ENCODE data around the gene LASP1NB.

Gene LASP1NB

DNA sequence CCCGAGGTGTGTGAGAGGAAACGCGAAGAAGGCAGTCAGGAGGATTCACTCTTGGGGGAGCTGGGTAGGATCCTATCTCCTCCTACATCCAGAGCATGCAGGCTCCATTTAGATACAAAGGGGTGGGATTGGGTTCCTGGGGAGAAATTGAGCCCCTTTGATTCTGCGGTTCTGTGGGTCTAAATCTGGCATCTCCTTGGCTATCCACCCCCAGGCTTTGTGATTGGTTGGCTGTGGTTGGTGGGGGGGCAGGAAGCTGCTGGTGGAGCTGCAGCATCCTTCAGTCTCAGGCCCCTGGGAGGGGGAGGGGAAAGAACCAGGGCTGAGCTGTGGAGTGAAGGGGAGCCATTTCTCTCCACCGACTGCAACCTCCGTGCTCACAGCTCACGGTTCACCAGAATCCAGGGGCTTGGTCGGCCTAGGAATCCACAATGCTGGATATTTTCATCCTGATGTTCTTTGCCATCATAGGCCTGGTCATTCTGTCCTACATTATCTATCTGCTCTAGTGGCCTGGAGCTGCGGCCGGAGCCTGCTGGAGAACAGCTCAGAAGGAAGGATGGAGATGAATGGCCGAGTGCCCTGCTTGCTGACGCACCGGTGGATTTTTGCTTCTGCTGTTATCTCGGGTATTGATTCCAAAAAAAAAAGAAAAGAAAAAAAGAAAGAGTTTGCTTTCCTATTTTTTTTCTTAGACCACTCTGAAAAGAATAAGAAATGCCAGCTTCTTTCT lies at the start of gene LASP1NB:
Gene LASP1NB, plus strand, starts transcription at position 352 of the 733 bp plus-strand sequence.
- peak within 1 kb of the TSS; percentile 69 for H3K4me3 Mint-ChIP-seq
- peaks cover 39 to 40% of the 10 kb centered on the region in 2 donors for H3K4me1 Mint-ChIP-seq (ENCODE audit: low read depth in 2 of 2)
- H3K27me3 Mint-ChIP-seq = no peaks in the 10 kb centered on the region
- no peak for DNase-seq (ENCODE audit: low spot score)
- H3K27ac Mint-ChIP-seq = peak within 1 kb of the TSS; percentile 68 to 81
- no peaks in the 10 kb centered on the region for H3K9me3 Mint-ChIP-seq
- no peaks in the 10 kb centered on the region for H3K36me3 Mint-ChIP-seq
- ATAC-seq = no peak

DNA sequence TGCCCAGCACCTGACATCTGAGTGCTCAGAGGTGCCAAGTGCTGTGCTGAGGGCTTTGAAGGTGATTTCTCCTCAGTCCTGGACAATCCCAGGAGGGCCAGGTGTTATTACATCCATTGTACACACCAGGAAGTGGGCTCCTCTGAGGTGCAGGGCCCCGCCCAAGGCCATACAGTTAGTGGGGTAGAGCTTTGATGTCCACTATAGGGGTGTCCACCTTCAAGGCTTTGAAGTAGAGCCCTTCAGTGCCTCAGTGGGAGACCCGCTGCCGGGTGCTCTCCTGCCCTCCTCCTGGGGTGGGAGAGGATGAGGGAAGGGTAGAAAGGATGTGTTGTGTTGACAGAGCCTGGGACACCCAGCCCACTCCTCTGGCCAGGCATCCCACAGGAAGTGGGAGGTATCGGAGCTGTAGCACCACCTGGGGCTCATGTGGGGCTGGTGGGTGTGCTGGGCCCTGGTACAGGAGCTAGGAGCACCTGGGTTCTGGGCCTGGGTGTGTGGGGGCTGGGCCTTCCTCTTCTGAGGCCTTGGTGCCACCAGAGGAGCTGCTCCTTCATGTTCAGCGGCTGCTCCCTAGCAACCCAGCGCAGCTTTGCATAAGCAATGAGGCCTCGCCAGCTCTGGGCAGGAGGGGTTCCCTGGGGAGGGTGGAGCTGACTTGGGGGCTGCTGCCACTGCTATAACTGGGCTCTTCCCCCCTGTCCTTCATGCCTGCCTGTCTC lies 48.1 kb upstream of the LASP1NB start:
- DNase-seq (ENCODE audit: low spot score) = no peak
- Mint-ChIP-seq H3K36me3 (peaks cover 8% of the 10 kb centered on the region), H3K27me3 (no peaks in the 10 kb centered on the region), H3K4me1 (ENCODE audit: low read depth in 2 of 2) (peaks cover 77 to 79% of the 10 kb centered on the region in 2 donors), H3K4me3 (peak overlapping the region; percentile 54), H3K27ac (peak overlapping the region; percentile 92 to 97), H3K9me3 (no peaks in the 10 kb centered on the region)
- ATAC-seq = peak in 1 of 2 donors; percentile 20

DNA sequence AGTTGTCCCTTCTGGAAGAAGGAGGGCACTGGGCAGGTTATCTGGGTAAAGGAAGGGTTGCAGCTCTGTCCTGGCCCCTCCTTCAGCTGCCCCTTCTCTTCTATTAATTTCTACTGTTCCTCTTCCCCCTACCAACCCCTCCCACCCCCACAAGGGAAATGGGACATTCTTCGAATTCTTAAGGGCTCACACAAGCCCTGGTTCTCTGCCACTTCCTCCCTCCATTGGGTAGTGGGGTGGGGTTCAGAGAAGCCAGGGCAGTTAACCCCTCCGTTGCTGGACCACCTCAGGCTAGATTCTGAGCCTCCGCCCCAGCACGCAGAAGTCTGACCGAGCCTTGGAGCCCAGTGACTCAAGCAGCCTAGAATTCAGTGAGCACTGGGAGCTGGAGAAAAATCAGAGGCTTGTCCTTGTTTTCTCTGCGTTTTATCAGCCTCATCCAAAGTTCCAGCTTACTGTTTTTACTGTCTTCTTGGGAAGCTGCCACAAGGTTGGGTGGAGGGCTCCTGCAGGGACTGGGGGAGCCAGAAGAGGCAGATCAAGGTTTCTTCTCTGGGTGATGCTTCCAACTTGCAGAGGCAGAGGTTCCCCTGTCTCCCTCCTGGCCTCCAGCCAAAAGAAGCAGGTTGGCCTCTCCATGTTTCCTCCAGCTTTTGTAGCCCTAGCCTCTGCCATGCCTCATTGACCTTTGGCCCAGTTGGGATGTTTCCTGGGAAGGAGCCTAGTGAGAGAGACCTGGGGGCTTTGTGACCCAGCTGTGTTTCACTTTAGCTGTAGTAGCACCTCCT lies 45.3 kb upstream of the LASP1NB start:
- Mint-ChIP-seq H3K27me3 (no peaks in the 10 kb centered on the region), H3K9me3 (no peaks in the 10 kb centered on the region), H3K4me3 (peak overlapping the region; percentile 68), H3K36me3 (peaks cover 8% of the 10 kb centered on the region), H3K4me1 (ENCODE audit: low read depth in 2 of 2) (peaks cover 73 to 74% of the 10 kb centered on the region in 2 donors), H3K27ac (peak overlapping the region; percentile 51 to 95)
- ATAC-seq = no peak
- no peak for DNase-seq (ENCODE audit: low spot score)

DNA sequence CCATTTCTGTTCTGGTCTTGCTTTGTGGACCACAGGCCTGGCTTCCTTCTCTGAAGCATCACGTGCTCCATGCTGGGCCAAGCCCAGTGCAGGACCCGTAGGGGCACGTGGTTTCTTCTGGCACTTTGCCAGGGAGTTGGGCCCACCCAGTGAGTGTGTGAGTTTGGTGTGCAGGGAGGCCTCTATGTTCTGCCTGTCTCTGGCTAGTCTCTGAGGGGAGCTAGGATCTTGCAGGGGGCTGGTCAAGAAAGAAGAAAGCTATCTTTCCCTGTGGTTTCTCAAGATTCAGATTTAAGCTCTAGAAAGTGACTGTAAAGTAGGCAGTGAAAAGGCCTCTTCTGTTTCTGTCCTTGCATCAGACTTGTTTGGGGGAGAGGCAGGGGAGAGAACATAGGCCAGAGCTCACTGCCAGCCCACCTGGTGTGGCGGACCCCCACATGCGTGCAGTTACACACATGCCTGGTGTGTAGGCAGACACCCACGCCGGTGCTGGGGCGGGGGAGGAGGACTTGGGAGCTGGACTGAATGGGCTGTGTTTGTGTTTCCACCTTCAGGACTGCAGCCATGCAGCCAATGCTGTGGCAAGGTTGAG lies 43.7 kb upstream of the LASP1NB start:
- ATAC-seq (peak in 1 of 2 donors; percentile 51), DNase-seq (ENCODE audit: low spot score) (no peak)
- peaks cover 15% of the 10 kb centered on the region for H3K36me3 Mint-ChIP-seq
- H3K27ac Mint-ChIP-seq = peak overlapping the region; percentile 91 to 95
- H3K4me1 Mint-ChIP-seq (ENCODE audit: low read depth in 2 of 2) = peaks cover 74 to 76% of the 10 kb centered on the region in 2 donors
- H3K4me3 Mint-ChIP-seq = peak overlapping the region; percentile 68
- no peaks in the 10 kb centered on the region for H3K9me3 Mint-ChIP-seq
- H3K27me3 Mint-ChIP-seq = no peaks in the 10 kb centered on the region

DNA sequence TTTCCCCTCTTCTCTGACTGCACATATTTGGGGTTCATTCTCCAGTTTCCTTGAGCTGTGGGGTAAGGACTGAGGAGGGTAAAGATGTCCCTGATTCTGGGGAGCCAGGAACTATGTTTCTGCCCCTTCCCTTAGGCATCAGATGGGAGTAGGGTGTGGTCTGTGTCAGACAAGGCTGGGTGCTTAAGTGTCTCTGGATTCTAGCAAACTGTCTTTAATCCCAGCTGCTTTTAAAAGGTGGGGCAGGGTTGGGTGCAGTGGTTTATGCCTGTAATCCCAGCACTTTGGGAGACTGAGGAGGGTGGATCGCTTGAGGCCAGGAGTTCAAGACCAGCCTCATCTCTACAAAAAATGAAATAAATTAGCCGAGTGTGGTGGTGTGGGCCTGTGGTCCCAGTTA lies 42.5 kb upstream of the LASP1NB start:
- DNase-seq (ENCODE audit: low spot score) (no peak), ATAC-seq (no peak)
- H3K36me3 Mint-ChIP-seq = peaks cover 15% of the 10 kb centered on the region
- peak overlapping the region; percentile 61 for H3K4me3 Mint-ChIP-seq
- H3K4me1 Mint-ChIP-seq (ENCODE audit: low read depth in 2 of 2) = peaks cover 70 to 77% of the 10 kb centered on the region in 2 donors
- no peaks in the 10 kb centered on the region for H3K9me3 Mint-ChIP-seq
- no peaks in the 10 kb centered on the region for H3K27me3 Mint-ChIP-seq
- peak overlapping the region; percentile 91 to 95 for H3K27ac Mint-ChIP-seq

DNA sequence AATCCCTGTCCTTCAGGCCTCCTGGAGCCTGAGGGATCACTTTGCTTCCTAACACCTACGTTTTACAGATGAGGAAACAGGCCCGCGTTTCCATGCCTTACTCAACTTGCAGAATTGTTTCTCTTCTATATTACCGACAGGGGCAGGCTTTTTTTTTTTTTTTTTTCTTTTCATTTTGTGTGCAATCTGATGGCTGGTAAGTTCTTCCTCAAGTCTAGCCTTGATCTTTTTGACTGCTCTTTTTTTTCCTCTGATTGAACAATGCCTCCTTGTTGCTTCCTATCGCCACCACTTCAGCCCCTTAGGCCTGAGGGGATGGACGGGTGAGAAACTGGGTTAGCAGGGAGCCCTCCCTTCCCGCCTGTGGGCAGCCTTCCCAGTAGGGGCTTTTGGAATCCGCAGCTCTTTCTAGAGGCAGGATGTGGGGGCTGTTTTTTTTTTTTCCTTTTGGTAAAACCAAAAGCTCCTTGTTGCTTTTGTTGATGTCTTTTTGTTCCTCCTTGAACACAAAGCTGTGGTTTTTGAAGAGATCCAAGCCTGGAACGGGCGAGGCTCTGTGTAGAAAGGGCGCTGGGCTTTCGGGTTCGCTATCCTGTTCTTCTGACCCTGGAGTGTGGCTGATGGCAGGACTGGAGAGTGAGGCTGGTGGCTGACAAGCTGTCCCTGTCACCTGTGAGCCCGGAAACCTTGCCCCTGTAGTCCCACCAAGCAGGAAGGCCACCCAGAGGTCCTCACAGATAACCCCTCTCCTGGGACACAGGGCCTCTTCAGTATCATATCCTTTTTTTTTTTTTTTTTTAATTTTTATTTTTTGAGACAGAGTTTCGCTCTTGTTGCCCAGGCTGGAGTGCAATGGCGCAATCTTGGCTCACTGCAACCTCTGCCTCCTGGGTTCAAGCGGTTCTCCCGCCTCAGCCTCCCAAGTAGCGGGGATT lies 41.6 kb upstream of the LASP1NB start:
- Mint-ChIP-seq H3K27ac (peak overlapping the region; percentile 91 to 95), H3K36me3 (peaks cover 15% of the 10 kb centered on the region), H3K27me3 (no peaks in the 10 kb centered on the region), H3K4me1 (ENCODE audit: low read depth in 2 of 2) (peaks cover 68 to 72% of the 10 kb centered on the region in 2 donors), H3K4me3 (peak overlapping the region; percentile 61), H3K9me3 (no peaks in the 10 kb centered on the region)
- no peak for DNase-seq (ENCODE audit: low spot score)
- ATAC-seq = peak in 1 of 2 donors; percentile 56

DNA sequence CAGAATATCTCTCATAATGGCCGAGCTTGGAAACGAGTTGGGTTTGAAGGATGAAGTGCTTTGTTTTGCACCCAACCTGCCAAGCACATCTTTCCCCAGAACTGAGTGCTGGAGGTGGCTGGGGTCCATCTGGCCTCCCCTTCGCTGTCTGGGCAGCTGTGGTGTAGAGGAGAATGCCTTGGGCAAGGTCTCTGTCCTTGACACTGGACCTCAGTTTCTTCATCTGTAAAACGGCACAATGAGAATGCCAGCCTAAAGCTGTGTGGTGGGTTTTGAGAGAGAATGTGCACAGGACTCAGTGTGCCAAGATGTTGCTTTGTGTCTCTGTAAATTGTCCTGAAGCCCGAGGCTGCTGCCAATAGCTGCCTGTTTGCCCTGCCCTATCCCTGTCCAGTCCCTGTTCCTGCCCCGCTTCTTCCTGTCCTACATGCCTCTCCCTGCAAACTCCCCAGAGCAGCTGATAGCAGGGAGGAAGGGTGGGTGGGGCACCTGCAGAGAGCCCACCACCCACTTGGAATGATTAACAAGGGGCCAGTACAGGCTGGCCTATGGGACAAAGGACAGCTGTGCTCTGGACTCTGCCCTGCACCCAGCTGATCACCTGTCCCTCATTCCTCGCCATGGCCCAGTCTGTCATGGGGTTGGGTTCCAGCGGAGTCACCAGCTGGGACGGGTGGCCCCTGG lies 40.2 kb upstream of the LASP1NB start:
- ATAC-seq (no peak), DNase-seq (ENCODE audit: low spot score) (no peak)
- H3K4me1 Mint-ChIP-seq (ENCODE audit: low read depth in 2 of 2) = peaks cover 70 to 74% of the 10 kb centered on the region in 2 donors
- H3K9me3 Mint-ChIP-seq = no peaks in the 10 kb centered on the region
- H3K36me3 Mint-ChIP-seq = peaks cover 15% of the 10 kb centered on the region
- peak overlapping the region; percentile 88 for H3K4me3 Mint-ChIP-seq
- no peaks in the 10 kb centered on the region for H3K27me3 Mint-ChIP-seq
- peak overlapping the region; percentile 72 to 86 for H3K27ac Mint-ChIP-seq

DNA sequence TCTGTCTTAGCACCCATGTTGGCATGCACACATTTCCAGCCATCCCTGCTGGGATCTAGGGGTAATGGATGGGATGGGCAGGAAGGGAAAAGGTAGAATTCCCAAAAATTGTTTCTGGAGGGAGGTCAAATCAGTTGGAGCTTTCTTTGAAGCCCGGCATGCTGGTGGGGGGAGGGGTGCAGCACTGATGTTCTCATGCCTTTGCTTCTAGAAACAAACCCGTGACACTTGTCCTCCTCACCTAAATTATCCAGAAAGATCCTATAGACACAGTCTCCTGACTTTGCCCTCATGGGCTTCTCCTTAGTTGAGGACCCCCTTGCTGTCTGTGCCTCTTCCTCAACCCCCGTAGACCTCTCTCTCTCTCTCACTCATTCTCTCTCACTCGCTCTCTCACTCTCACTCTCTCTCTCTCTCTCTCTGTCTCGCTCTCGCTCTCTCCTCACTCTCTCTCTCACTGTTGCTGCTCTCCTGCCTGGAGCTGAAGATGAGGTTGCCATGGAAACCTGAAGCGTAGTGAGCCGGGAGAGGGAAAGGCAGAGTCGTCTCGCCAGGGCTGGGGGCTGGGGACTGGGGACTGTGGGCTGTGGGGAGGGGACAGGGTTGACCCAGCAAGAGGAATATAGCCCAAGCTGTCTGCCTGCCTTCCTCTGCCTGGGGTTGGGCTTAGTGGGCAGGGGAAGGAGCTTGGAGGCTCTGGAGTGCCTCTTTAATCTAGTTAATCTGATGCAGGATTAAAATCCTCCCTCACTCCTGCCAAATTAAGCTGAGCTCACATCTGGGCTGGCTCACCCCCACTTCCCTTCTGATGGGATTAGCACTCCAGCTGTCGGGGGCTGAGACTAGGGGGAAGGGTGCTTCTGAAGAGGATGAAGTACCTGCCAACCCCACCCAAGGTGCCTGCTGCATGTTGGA lies 39.4 kb upstream of the LASP1NB start:
- Mint-ChIP-seq H3K9me3 (no peaks in the 10 kb centered on the region), H3K4me3 (peak overlapping the region; percentile 88), H3K4me1 (ENCODE audit: low read depth in 2 of 2) (peaks cover 67 to 76% of the 10 kb centered on the region in 2 donors), H3K27ac (peak overlapping the region; percentile 72 to 86), H3K36me3 (peaks cover 15% of the 10 kb centered on the region), H3K27me3 (no peaks in the 10 kb centered on the region)
- ATAC-seq (no peak), DNase-seq (ENCODE audit: low spot score) (no peak)

DNA sequence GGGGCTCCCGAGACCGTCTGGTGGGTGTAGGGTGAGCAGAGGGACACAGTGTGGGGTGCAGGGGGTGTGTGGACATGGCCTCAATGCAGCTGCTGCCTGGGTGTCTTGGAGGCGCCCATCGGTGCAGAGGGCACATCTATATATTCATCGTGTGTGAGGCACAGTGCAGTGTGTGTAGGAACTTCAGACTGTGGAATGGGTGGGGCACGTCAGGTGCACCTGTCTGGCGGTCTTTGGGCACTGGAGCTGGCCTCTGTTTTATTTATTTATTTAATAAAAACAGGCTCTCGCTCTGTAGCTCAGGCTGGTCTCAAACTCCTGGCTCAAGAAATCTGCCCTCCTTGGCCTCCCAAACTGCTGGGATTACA lies 38.8 kb upstream of the LASP1NB start:
- Mint-ChIP-seq H3K36me3 (peaks cover 10% of the 10 kb centered on the region), H3K9me3 (no peaks in the 10 kb centered on the region), H3K4me1 (ENCODE audit: low read depth in 2 of 2) (peaks cover 66 to 74% of the 10 kb centered on the region in 2 donors), H3K27ac (peak overlapping the region; percentile 72 to 86), H3K27me3 (no peaks in the 10 kb centered on the region), H3K4me3 (peak overlapping the region; percentile 88)
- ATAC-seq = no peak
- DNase-seq (ENCODE audit: low spot score) = no peak

DNA sequence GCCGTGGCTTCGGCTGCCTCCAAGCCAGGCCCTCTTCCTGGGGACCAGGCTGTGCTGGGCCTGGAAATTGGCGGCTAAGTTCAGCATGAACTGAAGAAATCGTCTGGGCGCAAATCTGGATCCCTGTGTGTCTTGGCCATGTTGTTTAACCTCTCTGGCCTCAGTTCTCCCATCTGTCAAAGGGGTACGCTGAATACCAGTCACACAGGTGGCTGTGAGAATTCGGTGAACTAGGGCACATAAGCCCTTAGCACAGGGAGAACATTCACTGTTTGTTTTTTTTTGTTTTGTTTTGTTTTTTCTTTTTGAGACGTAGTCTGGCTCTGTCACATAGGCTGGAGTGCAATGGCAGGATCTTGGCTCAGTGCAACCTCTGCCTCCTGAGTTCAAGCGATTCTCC lies 36.6 kb upstream of the LASP1NB start:
- ATAC-seq (no peak), DNase-seq (ENCODE audit: low spot score) (no peak)
- peak overlapping the region; percentile 51 to 60 for H3K27ac Mint-ChIP-seq
- peaks cover 7% of the 10 kb centered on the region for H3K36me3 Mint-ChIP-seq
- no peaks in the 10 kb centered on the region for H3K27me3 Mint-ChIP-seq
- H3K4me1 Mint-ChIP-seq (ENCODE audit: low read depth in 2 of 2) = peaks cover 57 to 71% of the 10 kb centered on the region in 2 donors
- H3K9me3 Mint-ChIP-seq = no peaks in the 10 kb centered on the region
- no peak overlapping the region for H3K4me3 Mint-ChIP-seq

DNA sequence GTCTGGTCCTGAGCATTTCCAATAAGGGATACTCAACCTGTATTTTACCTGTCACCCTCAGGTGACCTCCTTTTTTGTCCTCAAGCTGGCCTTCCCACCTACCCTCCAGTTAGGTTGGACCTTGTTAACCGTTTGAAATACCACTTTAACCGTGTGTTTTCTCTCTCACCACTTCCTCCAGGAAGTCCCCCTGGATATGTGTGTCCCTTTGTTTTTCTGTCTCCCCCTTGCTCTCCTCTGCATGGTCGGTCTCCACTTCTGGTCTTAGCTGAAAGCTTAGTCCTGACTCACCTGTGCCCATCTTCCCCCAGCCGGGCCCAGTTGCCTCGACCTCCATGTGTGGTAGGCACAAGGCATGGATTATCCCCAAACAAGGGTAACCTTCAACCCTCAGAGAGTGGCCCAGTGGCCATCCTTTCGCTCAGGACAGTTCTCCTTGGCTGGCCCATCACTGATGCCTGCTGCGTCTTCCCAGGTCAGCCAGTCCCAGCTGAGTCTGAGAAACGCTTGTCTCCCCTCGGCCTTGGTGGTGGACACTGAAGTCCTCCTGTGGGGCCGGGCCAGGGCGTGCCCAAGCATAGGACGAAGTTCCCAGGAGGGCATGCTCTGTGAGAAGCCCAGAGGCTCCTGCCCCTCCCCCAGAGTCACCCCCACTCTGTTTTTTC lies 35.5 kb upstream of the LASP1NB start:
- Mint-ChIP-seq H3K36me3 (peaks cover 7% of the 10 kb centered on the region), H3K4me3 (peak overlapping the region; percentile 41)

More for the DNA sequence above, 35.5 kb upstream of the LASP1NB start:
- no peak for ATAC-seq
- DNase-seq (ENCODE audit: low spot score) = no peak
- H3K27me3 Mint-ChIP-seq = no peaks in the 10 kb centered on the region
- H3K4me1 Mint-ChIP-seq (ENCODE audit: low read depth in 2 of 2) = peaks cover 60 to 74% of the 10 kb centered on the region in 2 donors
- peak overlapping the region; percentile 80 to 92 for H3K27ac Mint-ChIP-seq
- H3K9me3 Mint-ChIP-seq = no peaks in the 10 kb centered on the region

Data from natural killer cell treated with Interleukin-12 subunit alpha and Interleukin-12 subunit beta and Interleukin-15 and Interleukin-18, amount 100 ng/mL, for 72 hours (primary cell).